PC-9 (cell line): ENCODE measurements around the gene TBC1D5.

Source experiments
- EZH2 ChIP-seq: fragments of 200-600 bp; sonication (generic); IDR thresholded peaks from 2 replicates; pipeline ENCODE4 v1.8.0; 2017; ENCODE audit warnings: antibody characterized with exemption, low read depth
- TF ChIP-seq, protein P1 (sequence below): fragments of 200-600 bp; sonication (generic); conservative IDR thresholded peaks from 2 replicates; pipeline ENCODE4 v1.6.1; 2017; ENCODE audit warnings: mixed run types, antibody characterized with exemption, mild to moderate bottlenecking, moderate library complexity

DNA sequence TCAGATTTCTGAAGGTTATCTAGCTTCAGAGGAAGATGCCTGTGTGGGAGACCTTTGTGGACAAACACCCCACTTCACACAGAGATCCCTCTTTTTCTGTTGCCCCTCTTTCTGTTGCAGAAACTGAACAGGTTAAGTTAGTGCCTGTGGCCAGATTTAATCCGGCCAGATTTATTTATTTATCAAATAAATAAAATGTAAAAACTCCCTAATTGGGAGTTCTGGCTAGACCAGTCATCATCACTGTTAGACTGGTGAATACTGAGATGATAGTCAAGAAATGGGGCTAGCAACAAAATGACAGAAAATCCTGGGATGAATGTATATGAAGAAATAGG is 1.2 kb upstream of the TBC1D5 start:
- TF ChIP-seq, protein P1, sequence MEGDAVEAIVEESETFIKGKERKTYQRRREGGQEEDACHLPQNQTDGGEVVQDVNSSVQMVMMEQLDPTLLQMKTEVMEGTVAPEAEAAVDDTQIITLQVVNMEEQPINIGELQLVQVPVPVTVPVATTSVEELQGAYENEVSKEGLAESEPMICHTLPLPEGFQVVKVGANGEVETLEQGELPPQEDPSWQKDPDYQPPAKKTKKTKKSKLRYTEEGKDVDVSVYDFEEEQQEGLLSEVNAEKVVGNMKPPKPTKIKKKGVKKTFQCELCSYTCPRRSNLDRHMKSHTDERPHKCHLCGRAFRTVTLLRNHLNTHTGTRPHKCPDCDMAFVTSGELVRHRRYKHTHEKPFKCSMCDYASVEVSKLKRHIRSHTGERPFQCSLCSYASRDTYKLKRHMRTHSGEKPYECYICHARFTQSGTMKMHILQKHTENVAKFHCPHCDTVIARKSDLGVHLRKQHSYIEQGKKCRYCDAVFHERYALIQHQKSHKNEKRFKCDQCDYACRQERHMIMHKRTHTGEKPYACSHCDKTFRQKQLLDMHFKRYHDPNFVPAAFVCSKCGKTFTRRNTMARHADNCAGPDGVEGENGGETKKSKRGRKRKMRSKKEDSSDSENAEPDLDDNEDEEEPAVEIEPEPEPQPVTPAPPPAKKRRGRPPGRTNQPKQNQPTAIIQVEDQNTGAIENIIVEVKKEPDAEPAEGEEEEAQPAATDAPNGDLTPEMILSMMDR = no peak
- TF ChIP-seq EZH2 = no peak
